GM21717 (cell line): ENCODE results near the gene LHFPL6.

Source experiments
- ATAC-seq: cut with Tn5 transposase; IDR thresholded peaks from one replicate; pipeline ENCODE4 v1.9.1; 2021; ENCODE audit warnings: mild to moderate bottlenecking, moderate library complexity; ENCODE audit not compliant: unreplicated experiment

The LHFPL6 gene

DNA sequence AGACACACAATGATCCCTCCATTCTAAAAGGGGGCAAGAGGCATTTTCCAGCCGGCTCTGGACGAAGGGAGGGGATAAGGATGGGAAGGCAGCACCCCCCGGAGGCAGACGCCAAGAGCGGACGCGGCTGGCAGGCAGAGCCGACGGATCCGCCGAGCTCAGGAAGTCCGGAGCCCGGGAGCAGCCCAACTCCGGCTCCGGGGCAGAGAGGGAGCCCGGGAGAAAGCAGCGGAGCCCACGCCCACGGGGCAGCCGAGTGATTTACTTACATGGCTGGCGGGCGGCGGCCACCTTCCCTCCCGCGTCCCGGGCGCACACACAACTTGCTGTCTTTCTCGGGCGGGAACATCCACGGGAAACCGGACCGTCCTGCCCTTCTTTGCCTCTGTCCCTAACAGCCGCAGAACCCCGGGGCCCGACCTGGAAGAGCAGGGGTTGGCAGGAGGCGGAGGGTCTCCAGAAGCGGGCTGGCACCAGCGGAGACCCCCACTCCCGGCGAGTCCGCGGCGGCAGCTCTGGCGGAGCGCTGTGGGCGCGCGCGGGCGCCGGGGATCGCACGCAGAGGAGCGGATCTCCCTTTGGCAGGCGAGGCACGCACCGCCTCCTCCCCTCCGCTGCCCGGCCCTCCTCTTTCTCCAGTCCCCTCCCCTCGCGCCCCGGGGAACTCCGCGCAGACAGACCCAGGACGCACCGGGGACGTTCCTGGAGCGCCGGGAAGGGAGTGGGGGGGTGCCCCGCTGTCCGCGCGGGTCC, at the start of gene LHFPL6:
Gene LHFPL6, minus strand, starts transcription at position 580 of the 753 bp plus-strand sequence.
- peak; percentile 96 for ATAC-seq

- ATAC-seq, result no peak
Measured at GRCh38 chr13:39646122-39646521, 43.1 kb upstream of the LHFPL6 start.

GRCh38 chr13:39641645-39642044, 38.7 kb upstream of the LHFPL6 start:
- no peak for ATAC-seq

DNA sequence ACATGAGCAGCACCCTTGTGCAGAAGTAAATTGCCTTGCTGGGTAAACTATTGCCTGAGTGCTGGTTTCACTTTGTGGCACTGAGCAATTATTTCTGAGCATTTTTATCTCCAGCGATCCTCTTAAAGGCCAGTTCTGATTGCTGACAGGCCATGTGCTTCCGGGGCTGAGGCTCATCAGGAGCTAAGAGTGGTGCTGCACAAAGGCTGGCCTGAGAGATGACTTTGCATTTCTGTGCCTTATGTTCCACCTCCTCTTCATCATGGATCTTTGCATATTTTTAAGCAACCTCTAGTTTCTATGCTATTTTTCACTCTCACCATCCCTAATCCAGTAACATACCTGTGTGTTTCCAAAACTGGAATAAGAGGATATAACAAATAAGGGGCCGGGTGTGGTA, 34.9 kb upstream of the LHFPL6 start:
- no peak for ATAC-seq

- no peak for ATAC-seq
Measured at GRCh38 chr13:39635564-39635963, 32.6 kb upstream of the LHFPL6 start.

DNA sequence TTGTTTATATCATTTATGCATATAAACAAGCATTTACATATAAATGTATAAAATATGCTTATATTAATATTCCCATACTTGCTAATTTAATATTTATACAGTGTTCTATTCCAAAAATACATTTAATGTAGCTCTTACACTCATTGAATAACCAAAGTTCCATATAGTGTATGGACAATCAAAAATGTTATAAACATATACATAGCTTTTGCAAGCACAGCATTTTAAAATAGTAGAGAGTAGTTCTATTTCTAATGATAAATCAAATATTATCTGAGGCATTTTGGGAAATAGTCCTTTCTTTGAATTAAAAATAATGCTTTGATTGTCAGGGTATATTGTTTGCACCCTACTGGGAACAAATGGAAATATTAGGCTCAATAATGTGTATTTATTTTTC, 30.0 kb upstream of the LHFPL6 start:
- no peak for ATAC-seq

GRCh38 chr13:39631307-39631706, 28.3 kb upstream of the LHFPL6 start:
- ATAC-seq, result no peak

DNA sequence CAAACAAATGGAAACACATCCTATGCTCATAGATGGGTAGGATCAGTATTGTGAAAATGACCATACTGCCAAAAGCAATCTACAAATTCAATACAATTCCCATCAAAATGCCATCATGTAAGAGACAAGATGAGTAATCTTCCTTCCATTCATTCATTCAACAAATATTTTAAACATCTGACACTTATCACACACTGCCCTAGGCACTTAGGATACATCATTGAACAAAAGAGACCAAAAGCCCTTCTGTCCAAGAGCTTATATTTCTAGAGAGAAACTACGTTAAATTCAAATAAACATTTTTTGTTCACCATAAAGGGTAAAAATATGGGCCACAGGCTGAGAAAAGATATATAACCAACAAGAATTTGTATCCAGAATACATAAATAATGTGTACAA, 20.5 kb upstream of the LHFPL6 start:
- ATAC-seq, result no peak

DNA sequence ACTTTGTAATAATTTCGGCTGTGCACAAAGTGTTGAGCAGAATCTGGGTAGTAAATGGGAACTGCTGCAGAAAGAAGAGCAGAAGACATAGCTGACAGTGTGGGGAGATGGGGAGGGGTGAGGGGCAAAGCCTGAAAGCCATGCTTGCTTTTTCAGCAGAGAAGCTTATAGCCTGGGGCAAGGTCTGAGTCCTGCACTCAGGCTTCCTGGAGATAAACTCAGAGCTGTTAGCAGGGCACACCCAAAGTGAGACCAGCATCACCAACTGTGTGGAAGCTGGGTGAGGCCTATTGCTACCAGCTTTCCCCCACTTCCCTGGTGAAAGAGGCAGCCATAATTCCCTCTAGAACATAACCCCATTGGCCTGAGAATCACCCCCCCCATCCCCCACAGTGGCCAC, 15.6 kb upstream of the LHFPL6 start:
- no peak for ATAC-seq

DNA sequence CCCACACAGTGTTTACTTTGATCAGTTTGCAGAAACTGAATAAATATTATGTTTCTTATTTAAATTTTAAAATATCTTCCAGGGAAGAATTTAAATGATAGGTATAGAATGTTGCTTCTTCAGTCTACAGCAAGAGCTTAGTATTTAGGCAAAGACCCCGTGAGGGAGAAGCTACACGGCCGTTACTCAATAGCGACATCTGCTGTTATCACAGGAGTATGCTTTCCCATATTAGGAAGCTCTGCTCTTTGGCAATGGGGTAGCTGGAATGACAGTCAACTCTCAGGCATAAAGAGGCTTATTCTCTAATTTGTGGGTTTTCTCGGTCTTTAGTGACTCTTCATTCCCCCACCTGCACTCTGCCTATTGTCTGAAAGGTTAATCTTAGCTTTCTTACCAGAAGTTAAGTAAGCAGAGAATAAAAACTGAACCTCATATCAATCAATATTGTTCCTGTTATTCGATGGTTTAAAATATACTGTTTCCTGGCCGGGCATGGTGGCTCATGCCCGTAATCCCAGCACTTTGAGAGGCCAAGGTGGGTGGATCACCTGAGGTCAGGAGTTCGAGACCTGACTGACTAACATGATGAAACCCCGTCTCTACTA, 13.2 kb upstream of the LHFPL6 start:
- peak; percentile 63 for ATAC-seq

- no peak for ATAC-seq
Measured at GRCh38 chr13:39612023-39612637, 9.1 kb upstream of the LHFPL6 start.

GRCh38 chr13:39607876-39608275, 4.9 kb upstream of the LHFPL6 start:
- ATAC-seq, result no peak

GRCh38 chr13:39605677-39606320, 2.8 kb upstream of the LHFPL6 start:
- ATAC-seq, result no peak

- no peak for ATAC-seq
Measured at GRCh38 chr13:39604756-39605155, 1.8 kb upstream of the LHFPL6 start.

GRCh38 chr13:39603424-39603947, 493 bp upstream of the LHFPL6 start:
- ATAC-seq, result peak; percentile 34

GRCh38 chr13:39602277-39602613, 748 bp downstream of the LHFPL6 start:
- no peak for ATAC-seq

GRCh38 chr13:39601636-39602035, 1.4 kb downstream of the LHFPL6 start:
- no peak for ATAC-seq

- ATAC-seq, result no peak
Measured at GRCh38 chr13:39600766-39601165, 2.2 kb downstream of the LHFPL6 start.

DNA sequence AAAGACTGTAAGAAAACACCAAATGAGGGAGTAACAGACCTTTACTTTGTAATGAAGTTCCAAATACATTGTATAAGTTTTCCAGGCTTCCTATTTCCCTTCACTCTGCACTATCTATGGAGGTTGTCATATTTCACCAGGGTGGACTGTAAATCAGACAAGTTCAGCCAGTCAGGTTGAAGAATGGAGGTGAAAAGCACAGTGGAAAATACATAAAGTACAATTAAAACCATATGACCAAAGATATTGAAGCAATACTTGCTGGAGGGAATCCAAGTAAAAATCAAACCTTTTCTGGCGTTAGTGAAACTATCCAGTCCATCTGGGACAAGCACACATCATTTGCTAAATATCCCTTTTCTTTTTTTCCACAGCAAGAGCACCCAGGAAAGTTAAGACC, 3.2 kb downstream of the LHFPL6 start:
- ATAC-seq, result no peak

GRCh38 chr13:39599012-39599411, 4.0 kb downstream of the LHFPL6 start:
- ATAC-seq, result no peak

DNA sequence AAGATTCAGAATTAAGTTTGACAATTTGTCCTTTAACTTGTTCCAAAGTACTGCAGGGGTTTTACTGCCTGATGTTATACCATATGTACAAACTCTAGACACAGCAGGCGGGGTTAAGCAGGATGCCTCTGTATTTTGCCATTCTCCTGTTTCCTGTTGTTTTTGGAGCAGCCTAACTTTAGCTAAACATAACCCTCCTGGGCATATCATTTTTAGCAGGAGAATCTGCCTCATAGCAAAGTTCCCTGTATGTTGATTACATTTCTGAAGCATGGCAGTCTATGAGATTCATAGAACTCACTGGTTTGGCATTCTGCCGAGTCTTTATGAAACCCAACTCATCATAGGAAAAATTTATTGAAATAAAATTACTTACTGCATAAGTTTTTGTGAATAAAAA, 5.2 kb downstream of the LHFPL6 start:
- no peak for ATAC-seq

GRCh38 chr13:39596685-39597084, 6.3 kb downstream of the LHFPL6 start:
- ATAC-seq, result no peak
